Measurements from ENCODE around the gene MAGI2. TPM values are rescaled to one million over a fixed set of nuclear protein-coding genes. Genes with fewer than 3 reads are reported as not detected.

MAGI2 gene
- total RNA-seq, 4 donors from 2014 or later = 0.98 to 4.8 (median 2.5) TPM

- H3K36me3 ChIP-seq = no peaks in the 10 kb centered on the region
- no peak for DNase-seq (ENCODE audit: low spot score in 2 of 2)
- no peaks in the 10 kb centered on the region for H3K27me3 ChIP-seq
- no peak overlapping the region for H3K27ac ChIP-seq
- H3K9me3 ChIP-seq = no peaks in the 10 kb centered on the region
- H3K4me1 ChIP-seq = no peaks in the 10 kb centered on the region
- H3K4me3 ChIP-seq = no peak overlapping the region
- 76% methylated on average over 4 of the region's 4 CpGs for WGBS
- TF ChIP-seq EP300 (IDR thresholded peaks at IDR 0.05) (no peak), POLR2AphosphoS5 (IDR thresholded peaks at IDR 0.05) (no peak), POLR2A (IDR thresholded peaks at IDR 0.05) (no peak), CTCF (IDR thresholded peaks at IDR 0.05) (no peak)
Observed at GRCh38 chr7:78103475-78103874, 1350.0 kb downstream of the MAGI2 start.

- no peaks in the 10 kb centered on the region for H3K9me3 ChIP-seq
- no peaks in the 10 kb centered on the region for H3K36me3 ChIP-seq
- H3K4me1 ChIP-seq = no peaks in the 10 kb centered on the region
- H3K27ac ChIP-seq = no peak overlapping the region
- no peak for DNase-seq (ENCODE audit: low spot score in 2 of 2)
- no peaks in the 10 kb centered on the region for H3K27me3 ChIP-seq
- H3K4me3 ChIP-seq = no peak overlapping the region
- TF ChIP-seq CTCF (IDR thresholded peaks at IDR 0.05) (no peak), POLR2A (IDR thresholded peaks at IDR 0.05) (no peak), POLR2AphosphoS5 (IDR thresholded peaks at IDR 0.05) (no peak), EP300 (IDR thresholded peaks at IDR 0.05) (no peak)
Observed at GRCh38 chr7:78101076-78101475, 1352.4 kb downstream of the MAGI2 start.

- H3K9me3 ChIP-seq = no peaks in the 10 kb centered on the region
- 68% methylated on average over 3 of the region's 3 CpGs for WGBS
- TF ChIP-seq POLR2AphosphoS5 (IDR thresholded peaks at IDR 0.05) = no peak
- no peak for TF ChIP-seq EP300 (IDR thresholded peaks at IDR 0.05)
- no peak for TF ChIP-seq CTCF (IDR thresholded peaks at IDR 0.05)
- TF ChIP-seq POLR2A (IDR thresholded peaks at IDR 0.05) = no peak
- no peak overlapping the region for H3K27ac ChIP-seq
- no peaks in the 10 kb centered on the region for H3K27me3 ChIP-seq
- H3K4me1 ChIP-seq = no peaks in the 10 kb centered on the region
- H3K36me3 ChIP-seq = no peaks in the 10 kb centered on the region
- no peak overlapping the region for H3K4me3 ChIP-seq
- no peak for DNase-seq (ENCODE audit: low spot score in 2 of 2)
Observed at GRCh38 chr7:78099715-78100394, 1353.6 kb downstream of the MAGI2 start.

- H3K4me3 ChIP-seq = no peak overlapping the region
- DNase-seq (ENCODE audit: low spot score in 2 of 2) = no peak
- H3K9me3 ChIP-seq = no peaks in the 10 kb centered on the region
- H3K36me3 ChIP-seq = no peaks in the 10 kb centered on the region
- no peak overlapping the region for H3K27ac ChIP-seq
- no peaks in the 10 kb centered on the region for H3K4me1 ChIP-seq
- no peaks in the 10 kb centered on the region for H3K27me3 ChIP-seq
- TF ChIP-seq POLR2AphosphoS5 (IDR thresholded peaks at IDR 0.05) = no peak
- TF ChIP-seq CTCF (IDR thresholded peaks at IDR 0.05) = no peak
Observed at GRCh38 chr7:78095549-78095948, 1357.9 kb downstream of the MAGI2 start.

GRCh38 chr7:78092331-78092730, 1361.1 kb downstream of the MAGI2 start:
- WGBS = 86% methylated on average over 3 of the region's 3 CpGs
- no peak for DNase-seq (ENCODE audit: low spot score in 2 of 2)
- Histone ChIP-seq H3K4me1 (no peaks in the 10 kb centered on the region), H3K36me3 (no peaks in the 10 kb centered on the region), H3K9me3 (no peaks in the 10 kb centered on the region), H3K27me3 (no peaks in the 10 kb centered on the region), H3K27ac (no peak overlapping the region), H3K4me3 (no peak overlapping the region)
- no peak for TF ChIP-seq POLR2AphosphoS5 (IDR thresholded peaks at IDR 0.05)
- no peak for TF ChIP-seq CTCF (IDR thresholded peaks at IDR 0.05)
- TF ChIP-seq POLR2A (IDR thresholded peaks at IDR 0.05) = no peak
- no peak for TF ChIP-seq EP300 (IDR thresholded peaks at IDR 0.05)

Measured in suprapubic skin (tissue), 4 donors.